OCI-LY7 (cell line): ENCODE data around the gene MLPH. TPM values are rescaled to one million over a fixed set of nuclear protein-coding genes. Genes with fewer than 3 reads are reported as not detected.

ENCODE experiments used
- BruUV-seq: library from RNA; stranded (reverse); fragments of 400-500 nt; replicated peaks from 2 replicates; lab custom pipeline; 2021; lab: Mats Ljungman, UMichigan
- CTCF ChIA-PET: fragments of 300-600 bp; sonication (Branson Sonifier 250); formaldehyde crosslinking; loops from one replicate; lab custom pipeline; 2022; ENCODE audit warnings: antibody characterized with exemption; ENCODE audit not compliant: unreplicated experiment; lab: Charles Lee
- POLR2A ChIA-PET: fragments of 300-600 bp; sonication (Branson Sonifier 250); formaldehyde crosslinking; loops from one replicate; lab custom pipeline; 2022; ENCODE audit warnings: antibody characterized with exemption; lab: Charles Lee
- DNase-seq: peaks from one replicate; pipeline ENCODE4 v3.0.0-alpha.2; 2015; ENCODE audit warnings: low spot score
- H2AFZ ChIP-seq: fragments of 200-600 bp; sonication (generic), shearing (Covaris generic); 2 replicates; pipeline ENCODE4 v1.6.1; 2014; ENCODE audit warnings: mild to moderate bottlenecking, antibody characterized with exemption, low read length, moderate library complexity
- H3K27ac ChIP-seq: fragments of 200-600 bp; sonication (generic); 2 replicates; pipeline ENCODE4 v1.5.1; 2014; ENCODE audit warnings: mixed run types, low read depth, mild to moderate bottlenecking, moderate library complexity, low read length, inconsistent platforms; ENCODE audit not compliant: poor library complexity, severe bottlenecking
- H3K36me3 ChIP-seq: fragments of 200-600 bp; sonication (generic); 2 replicates; pipeline ENCODE4 v1.6.1; 2014; ENCODE audit warnings: mild to moderate bottlenecking, antibody characterized with exemption, low read length, moderate library complexity, mixed read lengths; ENCODE audit not compliant: insufficient read depth
- H3K4me1 ChIP-seq: fragments of 200-600 bp; sonication (generic); 2 replicates; pipeline ENCODE4 v1.5.1; 2014; ENCODE audit warnings: mild to moderate bottlenecking, low read length; ENCODE audit not compliant: insufficient read depth, poor library complexity, severe bottlenecking
- H3K4me2 ChIP-seq: fragments of 200-600 bp; sonication (generic); 2 replicates; pipeline ENCODE4 v1.6.1; 2014; ENCODE audit warnings: mild to moderate bottlenecking, low read length
- H3K4me3 ChIP-seq: fragments of 200-600 bp; sonication (generic); 2 replicates; pipeline ENCODE4 v1.5.1; 2014; ENCODE audit warnings: mild to moderate bottlenecking, low read depth, low read length; ENCODE audit not compliant: poor library complexity, severe bottlenecking
- H3K79me2 ChIP-seq: fragments of 200-600 bp; sonication (generic); 2 replicates; pipeline ENCODE4 v1.6.1; 2016; ENCODE audit warnings: low read depth, mild to moderate bottlenecking, low read length, moderate library complexity, mixed read lengths; ENCODE audit not compliant: insufficient read depth
- H3K9me2 ChIP-seq: fragments of 200-600 bp; sonication (generic); 2 replicates; pipeline ENCODE4 v1.6.1; 2016; ENCODE audit warnings: mild to moderate bottlenecking, low read length, mixed read lengths; ENCODE audit not compliant: insufficient read depth
- H3K9me3 ChIP-seq: fragments of 200-600 bp; sonication (generic); 2 replicates; pipeline ENCODE4 v1.6.1; 2014; ENCODE audit warnings: mild to moderate bottlenecking, mixed run types, low read length, mixed read lengths
- H4K20me1 ChIP-seq: fragments of 200-600 bp; sonication (generic); 2 replicates; pipeline ENCODE4 v1.6.1; 2014; ENCODE audit warnings: mild to moderate bottlenecking, antibody characterized with exemption, low read length, moderate library complexity, mixed read lengths; ENCODE audit not compliant: insufficient read depth
- EZH2phosphoT487 ChIP-seq: fragments of 200-600 bp; sonication (generic); IDR thresholded peaks from 2 replicates; pipeline ENCODE4 v1.6.1; 2018; ENCODE audit warnings: low read depth, borderline replicate concordance, mild to moderate bottlenecking, mixed run types, antibody characterized with exemption, low read length, moderate library complexity, mixed read lengths
- intact Hi-C: fragments of 100-400 bp; cut with micrococcal nuclease; formaldehyde crosslinking; loops from one replicate; pipeline ENCODE4 v1.10.0; 2022; ENCODE audit not compliant: unreplicated experiment
- total RNA-seq, 2 experiments: library from RNA; depleted of rRNA in 1 of 2; stranded (reverse); fragments of >200 nt in 1 of 2; shearing (Covaris generic) in 1 of 2; gene quantifications; 2 replicates each; pipeline ENCODE4 v1.2.3, GENCODE V29; 2014 to 2022
- TF ChIP-seq, protein P1 (sequence below): fragments of 200-600 bp; sonication (generic); conservative IDR thresholded peaks from 2 replicates; pipeline ENCODE4 v1.5.1; 2014; ENCODE audit warnings: mild to moderate bottlenecking, antibody characterized with exemption, low read length, moderate library complexity, mixed read lengths

Gene MLPH
- total RNA-seq, 2 experiments from 2014 or later: not detected

DNA sequence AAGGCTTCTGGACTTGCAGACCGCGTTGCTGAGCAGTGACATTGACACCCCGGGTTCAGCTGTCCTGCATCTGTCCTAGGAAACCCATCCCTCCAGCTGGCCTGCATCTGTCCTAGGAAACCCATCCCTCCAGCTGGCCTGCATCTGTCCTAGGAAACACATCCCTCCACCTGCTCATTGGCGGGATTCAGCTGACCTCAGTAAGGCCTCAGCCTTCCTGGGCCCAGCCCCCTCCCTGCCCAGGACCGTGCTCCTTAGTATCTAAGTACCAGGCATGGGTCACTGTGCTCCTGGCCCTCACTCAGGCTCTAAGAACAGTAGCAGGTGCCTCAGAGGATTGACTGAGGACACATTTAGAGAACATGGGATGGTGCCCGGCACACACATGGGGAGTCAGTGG is 1.2 kb downstream of the MLPH start:
- Histone ChIP-seq H4K20me1 (no peaks in the 10 kb centered on the region), H3K4me3 (no peak overlapping the region), H3K9me2 (no peaks in the 10 kb centered on the region), H3K4me1 (no peaks in the 10 kb centered on the region), H3K9me3 (peaks cover 11% of the 10 kb centered on the region), H3K27ac (no peak overlapping the region), H2AFZ (no peak overlapping the region), H3K79me2 (no peaks in the 10 kb centered on the region), H3K4me2 (no peak overlapping the region), H3K36me3 (no peaks in the 10 kb centered on the region)
- intact Hi-C loops: no loop called here
- no peak for DNase-seq
- TF ChIP-seq EZH2phosphoT487: no peak
- TF ChIP-seq, protein P1, sequence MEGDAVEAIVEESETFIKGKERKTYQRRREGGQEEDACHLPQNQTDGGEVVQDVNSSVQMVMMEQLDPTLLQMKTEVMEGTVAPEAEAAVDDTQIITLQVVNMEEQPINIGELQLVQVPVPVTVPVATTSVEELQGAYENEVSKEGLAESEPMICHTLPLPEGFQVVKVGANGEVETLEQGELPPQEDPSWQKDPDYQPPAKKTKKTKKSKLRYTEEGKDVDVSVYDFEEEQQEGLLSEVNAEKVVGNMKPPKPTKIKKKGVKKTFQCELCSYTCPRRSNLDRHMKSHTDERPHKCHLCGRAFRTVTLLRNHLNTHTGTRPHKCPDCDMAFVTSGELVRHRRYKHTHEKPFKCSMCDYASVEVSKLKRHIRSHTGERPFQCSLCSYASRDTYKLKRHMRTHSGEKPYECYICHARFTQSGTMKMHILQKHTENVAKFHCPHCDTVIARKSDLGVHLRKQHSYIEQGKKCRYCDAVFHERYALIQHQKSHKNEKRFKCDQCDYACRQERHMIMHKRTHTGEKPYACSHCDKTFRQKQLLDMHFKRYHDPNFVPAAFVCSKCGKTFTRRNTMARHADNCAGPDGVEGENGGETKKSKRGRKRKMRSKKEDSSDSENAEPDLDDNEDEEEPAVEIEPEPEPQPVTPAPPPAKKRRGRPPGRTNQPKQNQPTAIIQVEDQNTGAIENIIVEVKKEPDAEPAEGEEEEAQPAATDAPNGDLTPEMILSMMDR: no peak
- POLR2A ChIA-PET: no interaction called here
- no TSS peak for BruUV-seq
- CTCF ChIA-PET: no interaction called here

DNA sequence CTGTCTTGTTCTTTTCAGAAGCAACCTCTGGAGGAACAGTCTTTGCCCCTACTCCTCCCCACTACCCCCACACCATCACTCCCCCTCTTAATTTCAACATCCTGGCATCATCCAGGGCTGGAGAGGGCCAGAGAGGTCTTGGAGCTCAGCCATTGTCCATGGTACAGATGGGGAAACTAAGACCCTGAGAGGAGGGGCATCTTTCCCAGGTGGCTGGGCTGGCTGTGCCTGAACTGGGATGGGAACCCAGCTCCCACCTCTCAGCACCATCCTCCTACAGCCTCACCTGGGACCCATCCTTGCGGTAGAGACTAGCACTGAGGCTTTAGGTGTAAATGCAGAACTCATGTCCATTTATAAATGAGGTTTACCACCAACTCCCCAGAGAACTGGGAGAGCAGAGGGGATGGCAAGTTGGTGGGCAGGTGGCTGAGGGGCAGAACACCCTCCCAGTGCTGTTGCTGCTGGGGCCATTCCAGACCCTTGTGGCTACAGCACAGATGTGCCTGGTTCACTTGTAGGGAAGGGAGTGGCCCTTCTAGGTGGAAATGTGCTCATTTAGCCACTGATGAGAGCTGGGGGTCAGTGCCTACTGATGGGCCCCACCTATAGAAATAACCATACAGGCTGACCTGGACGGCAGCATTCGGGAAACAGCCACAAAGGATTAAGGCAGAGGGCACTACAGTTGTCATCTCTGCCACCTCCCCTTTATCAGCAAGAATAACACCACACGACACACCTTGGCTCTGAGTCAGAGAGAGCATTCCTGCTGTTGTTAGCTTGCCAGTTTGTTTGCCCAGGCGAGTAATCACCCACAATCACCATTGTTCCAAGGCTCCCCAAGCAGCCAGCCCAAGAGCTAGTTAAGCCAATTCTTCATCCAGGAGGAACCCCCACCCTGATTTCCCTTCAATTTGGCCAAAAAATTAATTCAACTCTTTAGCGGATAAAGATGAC is 2.1 kb downstream of the MLPH start:
- Histone ChIP-seq H2AFZ (no peak overlapping the region), H3K36me3 (no peaks in the 10 kb centered on the region), H3K9me2 (no peaks in the 10 kb centered on the region), H4K20me1 (no peaks in the 10 kb centered on the region), H3K4me3 (no peak overlapping the region), H3K4me1 (no peaks in the 10 kb centered on the region), H3K9me3 (peaks cover 11% of the 10 kb centered on the region), H3K27ac (no peak overlapping the region), H3K79me2 (no peaks in the 10 kb centered on the region), H3K4me2 (no peak overlapping the region)
- no peak for DNase-seq
- ChIA-PET CTCF (no interaction called here), POLR2A (no interaction called here)
- intact Hi-C loops: no loop called here
- BruUV-seq: no TSS peak
- no peak for TF ChIP-seq EZH2phosphoT487
- TF ChIP-seq, protein P1: no peak
